GM18861 (cell line): Measurements from ENCODE around the gene TEX29.

Experiments
- ATAC-seq: cut with Tn5 transposase; IDR thresholded peaks from one replicate; pipeline ENCODE4 v1.9.1; 2021; ENCODE audit not compliant: unreplicated experiment

Gene TEX29

DNA sequence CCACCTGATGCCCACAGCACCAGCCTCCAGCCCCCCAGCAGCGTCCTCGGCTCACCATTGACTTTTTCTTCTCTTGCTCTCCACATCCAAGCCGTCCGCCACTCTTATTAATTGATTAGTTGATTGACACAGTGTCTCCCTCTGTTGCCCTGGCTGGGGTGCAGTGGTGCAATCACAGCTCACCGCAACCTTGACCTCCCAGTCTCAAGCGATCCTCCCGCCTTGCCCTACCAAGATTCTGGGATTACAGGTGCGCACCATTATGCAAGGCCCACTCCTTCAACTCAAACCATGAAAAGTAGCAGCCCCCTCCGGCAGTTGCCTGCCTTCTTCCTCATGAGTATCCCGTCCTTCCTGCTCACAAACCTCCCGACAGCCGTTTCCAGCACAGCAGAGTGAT, 921 bp upstream of the TEX29 start:
- no peak for ATAC-seq

DNA sequence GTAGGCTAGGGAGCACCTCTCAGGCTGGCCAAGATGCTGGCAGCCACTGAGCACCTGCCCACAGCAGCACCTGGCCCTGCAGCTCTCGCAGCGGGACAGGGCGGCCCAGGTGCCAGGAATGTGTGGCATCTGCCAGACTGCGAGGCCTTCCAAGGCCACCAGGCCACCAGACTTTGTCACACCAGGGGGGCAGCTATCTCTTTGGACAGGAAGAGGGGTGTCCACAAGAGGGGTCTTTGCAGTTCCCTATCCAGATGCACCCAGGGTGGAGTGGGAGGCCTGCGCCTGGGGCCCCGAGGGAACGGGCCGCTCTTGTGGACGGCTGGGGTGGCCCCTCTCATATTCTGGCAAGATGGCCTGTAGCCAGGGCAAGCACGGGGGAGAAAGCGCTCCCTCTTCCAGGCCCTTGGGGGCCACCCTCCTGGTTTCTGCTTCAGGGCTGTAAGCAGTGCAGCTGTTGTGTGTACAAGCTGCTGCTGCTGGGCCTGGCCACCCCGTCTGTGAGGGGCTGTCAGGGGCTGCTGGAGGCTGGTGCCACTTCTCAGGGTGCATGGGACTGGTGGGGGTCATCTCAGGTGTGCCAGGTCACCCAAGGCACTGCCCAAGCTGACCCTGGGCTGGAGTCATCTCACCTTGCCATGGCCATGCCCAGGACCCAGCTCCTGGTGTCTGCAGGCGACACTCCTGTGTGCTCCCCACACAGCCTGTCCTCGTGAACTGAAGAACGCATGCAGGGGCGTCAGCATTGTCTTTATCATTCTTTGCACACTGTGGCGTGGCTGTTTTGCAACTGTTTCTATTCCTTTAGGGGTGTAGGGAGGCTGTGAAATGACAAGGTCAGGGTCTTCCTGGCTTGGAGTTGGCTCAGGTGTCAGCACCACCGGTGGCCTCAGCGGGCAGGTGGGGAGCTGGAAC, 1.8 kb downstream of the TEX29 start:
- no peak for ATAC-seq

DNA sequence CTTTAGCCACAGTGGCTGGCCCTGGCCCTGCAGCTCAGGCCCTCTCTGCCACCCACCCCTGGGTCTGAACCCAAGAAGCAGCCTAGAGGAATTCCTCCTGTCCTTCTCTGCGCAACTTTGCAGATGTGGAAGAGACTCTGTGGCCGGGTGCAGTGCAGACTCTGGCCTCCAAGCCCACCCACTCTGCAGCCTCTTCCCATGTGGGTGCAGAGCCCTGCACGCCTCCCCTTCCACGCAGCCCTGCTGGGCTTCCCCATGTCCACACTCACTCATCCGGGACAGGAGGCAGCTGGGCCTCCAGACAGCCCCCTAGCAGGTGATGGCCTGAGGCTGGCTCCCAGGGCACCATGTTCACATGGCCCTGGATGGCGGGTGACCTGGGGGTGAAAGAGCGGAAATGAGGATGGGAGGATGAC, 2.5 kb downstream of the TEX29 start:
- ATAC-seq: no peak

DNA sequence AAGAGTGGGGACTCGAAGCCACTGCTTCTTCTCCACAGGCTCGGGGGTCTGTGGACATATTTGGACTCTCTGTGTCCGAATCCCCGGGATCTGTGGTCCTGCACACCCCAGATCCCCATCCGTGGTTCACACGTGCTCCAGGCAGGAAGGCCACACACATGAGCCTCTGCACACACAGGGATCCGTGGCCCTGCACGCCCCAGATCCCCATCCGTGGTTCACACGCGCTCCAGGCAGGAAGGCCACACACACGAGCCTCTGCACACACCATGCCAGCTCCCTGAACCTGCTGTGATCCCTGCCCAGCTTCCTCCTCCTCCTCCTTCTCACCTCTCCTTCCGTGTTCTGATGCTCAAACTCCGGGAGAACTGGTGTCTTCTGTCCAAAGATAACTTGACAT, 3.1 kb downstream of the TEX29 start:
- no peak for ATAC-seq

DNA sequence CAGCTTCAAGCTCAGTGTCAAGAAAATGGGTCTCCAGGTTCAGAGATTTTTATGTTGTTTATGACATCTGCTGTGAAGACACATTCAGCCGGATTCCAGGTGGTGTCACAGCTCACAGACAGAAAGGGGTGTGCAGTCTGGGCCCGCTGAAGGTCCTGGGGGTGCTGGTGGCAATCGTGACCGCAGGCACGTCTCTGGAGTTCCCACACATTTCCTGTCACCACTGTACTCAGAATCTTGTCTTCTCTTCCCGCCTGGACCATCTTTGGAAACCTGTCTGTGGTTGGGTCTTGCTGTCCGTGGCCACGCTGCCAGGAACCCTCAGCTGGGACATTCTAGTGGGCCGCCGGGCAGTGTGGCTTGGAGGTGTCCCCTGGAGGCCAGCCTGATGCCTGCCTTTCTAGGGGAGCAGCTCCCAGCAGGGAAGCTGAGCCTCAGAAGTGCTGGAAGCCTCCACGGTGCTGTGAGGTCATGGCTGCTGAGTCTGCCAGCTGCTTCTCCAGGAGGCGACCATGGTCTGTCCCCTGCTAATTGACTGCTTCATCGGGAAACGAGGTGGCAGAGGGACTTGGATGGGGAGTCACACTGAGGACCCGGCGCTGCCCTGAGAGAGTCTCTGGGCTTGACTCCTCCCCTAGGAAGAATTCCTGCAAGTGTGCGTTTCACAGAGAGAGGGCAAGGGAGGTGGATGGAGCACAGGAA, 3.7 kb downstream of the TEX29 start:
- no peak for ATAC-seq

DNA sequence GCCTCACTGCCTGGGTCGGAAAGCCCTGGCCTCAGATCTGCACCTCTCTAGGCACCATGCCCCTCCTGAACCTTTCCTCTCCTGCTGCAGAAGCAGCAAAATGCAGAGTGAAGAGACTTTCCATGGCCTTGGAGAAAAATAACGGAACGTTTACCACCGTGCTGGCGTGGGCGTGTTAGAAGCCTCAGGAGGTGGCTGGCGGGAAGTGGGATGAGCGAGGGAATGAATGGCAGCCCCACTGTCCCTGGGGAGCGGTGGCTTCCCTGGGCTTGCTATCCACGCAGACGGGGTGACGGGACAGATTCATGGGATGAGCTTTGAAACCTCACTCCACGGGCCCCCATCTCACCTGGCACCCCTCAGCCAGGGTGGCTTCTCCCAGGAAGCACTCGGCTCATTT, 4.3 kb downstream of the TEX29 start:
- ATAC-seq: no peak

DNA sequence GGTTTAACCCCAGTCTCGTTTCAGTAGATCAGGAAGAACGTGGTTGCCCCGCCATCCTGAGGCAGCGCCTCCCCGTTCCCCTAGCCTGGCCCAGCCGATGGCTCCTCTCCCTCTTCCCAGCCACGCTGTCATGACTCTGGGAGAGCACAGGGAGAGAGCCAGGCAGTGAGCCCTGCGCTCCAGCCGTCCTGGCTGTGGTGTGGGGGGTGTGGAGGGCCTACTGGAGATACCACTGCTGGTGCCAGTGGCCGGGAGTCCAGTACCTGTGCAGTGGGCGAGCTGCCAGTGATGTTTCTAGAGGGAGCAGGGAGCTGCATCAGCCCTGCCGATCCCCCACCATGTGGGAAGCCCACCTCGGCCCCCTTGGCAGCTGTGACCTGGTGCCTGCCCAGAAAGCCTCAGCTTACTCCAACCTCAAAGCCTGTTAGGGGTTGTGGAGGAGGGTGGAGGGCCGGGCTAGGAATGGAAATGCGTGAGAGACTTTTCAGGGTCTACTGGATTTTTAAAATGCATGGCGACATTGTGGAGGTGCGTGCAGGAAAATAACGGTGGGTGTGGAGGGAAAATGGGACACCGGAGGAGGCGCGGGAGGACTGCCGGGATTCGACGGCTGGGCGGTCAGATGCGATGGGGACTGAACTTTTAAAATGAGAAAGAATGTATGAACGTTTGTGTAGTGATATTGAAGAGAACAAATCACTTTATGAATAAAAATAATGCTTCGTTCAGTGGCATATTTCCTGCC, 4.9 kb downstream of the TEX29 start:
- ATAC-seq: no peak

DNA sequence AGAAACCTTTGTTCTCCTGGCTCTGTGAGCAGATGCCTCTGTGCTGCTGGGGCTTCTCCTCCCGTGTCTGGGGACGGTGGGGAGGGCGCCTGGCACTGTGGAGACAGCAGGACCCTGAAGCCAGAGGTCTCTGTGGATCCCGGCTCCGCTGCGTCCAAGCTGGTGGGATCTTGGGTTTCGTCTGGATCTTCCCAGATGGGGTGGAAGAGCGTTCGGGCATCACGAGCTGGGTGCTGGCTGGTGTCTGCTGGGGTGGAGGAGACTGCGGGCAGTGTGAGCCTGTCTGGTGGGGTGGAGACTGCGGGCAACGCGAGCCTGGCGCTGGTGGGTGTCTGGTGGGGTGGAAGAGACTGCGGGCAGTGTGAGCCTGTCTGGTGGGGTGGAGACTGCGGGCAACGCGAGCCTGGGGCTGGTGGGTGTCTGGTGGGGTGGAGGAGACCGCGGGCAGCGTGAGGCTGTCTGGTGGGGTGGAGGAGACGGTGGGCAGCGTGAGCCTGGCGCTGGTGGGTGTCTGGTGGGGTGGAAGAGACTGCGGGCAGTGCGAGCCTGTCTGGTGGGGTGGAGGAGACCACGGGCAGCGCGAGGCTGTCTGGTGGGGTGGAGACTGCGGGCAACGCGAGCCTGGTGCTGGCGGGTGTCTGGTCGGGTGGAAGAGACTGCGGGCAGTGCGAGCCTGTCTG, 5.6 kb downstream of the TEX29 start:
- no peak for ATAC-seq

DNA sequence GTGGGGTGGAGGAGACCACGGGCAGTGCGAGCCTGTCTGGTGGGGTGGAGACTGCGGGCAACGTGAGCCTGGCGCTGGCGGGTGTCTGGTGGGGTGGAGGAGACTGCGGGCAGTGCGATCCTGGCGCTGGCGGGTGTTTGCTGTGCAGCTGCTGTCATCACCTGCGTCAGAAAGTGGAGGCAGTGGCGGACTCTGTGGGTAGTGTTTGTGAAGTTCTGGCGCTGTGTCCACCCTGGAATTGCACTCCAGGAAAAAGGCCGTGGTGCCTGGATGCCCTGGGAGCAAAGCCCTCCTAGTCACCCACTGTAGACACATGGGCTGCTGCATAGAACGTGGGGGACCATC, 6.2 kb downstream of the TEX29 start:
- no peak for ATAC-seq

DNA sequence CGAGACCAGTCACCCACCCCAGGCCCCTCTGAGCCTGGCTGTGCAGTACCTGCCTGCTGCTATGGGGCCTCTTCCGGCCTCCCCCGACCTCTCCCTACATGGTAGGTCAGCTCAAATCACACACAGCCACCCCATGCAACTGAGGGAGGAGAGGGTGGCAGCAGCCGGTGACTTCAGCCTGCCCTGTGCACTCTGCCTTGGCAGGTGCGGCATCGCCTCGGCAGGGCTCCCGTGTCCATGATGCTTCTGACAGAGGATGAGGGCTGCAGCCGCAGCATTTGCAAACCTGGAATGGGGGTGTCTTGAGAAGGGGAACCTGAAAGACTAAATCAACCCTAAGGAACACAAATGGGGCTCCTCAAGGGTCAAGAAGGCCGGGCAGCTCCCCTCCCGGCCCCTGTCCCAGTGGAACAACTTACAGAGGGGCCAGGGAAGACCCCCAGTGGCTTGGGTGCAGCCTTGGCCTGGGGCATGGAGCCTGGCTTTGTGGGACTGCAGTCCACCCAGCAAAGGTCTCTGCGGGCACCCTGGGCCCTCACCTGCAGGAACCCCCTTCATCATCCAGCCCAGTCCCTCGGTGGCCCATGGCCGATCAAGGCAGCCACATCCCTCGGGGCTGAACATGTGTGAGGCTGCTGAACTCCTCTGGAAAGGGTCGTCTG, 6.7 kb downstream of the TEX29 start:
- no peak for ATAC-seq

DNA sequence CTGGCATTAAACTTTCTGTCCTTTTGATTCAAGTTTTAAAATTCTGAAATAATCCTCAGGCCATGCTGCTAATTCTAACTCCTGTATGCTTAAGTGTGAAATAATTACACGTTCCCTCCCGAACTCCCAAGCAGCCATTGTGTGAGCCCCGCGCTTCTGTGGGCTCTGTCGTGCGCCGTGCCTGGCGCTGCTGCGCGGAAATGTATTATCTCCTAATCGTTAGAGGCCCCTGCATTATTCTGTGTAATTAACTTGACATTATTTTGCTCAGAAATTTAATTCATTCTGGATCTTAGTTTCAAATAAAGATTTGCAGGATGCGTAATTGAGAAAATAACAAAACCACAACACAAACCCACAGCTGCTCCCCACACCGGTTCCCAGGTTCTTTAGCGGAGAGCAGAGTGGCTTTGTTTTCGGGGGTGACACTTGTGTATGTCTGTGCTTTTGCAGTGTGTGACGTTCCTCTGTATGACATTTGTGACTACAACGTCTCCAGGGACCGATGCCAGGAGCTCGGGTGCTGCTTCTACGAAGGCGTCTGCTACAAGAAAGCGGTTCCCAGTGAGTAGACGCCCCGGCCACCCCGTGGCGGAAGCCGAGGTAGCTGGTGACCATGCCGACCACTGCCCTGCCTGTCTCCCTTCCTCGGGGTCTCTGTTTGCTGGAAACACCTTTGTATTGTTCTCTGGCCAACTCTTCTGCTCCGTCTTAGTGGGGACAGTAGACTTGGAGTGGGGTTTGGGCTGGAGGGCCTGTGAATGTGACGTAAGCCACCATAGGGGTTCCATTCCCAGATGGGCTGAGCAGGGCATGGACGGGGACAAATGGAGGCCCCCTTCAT, 7.5 kb downstream of the TEX29 start:
- no peak for ATAC-seq

DNA sequence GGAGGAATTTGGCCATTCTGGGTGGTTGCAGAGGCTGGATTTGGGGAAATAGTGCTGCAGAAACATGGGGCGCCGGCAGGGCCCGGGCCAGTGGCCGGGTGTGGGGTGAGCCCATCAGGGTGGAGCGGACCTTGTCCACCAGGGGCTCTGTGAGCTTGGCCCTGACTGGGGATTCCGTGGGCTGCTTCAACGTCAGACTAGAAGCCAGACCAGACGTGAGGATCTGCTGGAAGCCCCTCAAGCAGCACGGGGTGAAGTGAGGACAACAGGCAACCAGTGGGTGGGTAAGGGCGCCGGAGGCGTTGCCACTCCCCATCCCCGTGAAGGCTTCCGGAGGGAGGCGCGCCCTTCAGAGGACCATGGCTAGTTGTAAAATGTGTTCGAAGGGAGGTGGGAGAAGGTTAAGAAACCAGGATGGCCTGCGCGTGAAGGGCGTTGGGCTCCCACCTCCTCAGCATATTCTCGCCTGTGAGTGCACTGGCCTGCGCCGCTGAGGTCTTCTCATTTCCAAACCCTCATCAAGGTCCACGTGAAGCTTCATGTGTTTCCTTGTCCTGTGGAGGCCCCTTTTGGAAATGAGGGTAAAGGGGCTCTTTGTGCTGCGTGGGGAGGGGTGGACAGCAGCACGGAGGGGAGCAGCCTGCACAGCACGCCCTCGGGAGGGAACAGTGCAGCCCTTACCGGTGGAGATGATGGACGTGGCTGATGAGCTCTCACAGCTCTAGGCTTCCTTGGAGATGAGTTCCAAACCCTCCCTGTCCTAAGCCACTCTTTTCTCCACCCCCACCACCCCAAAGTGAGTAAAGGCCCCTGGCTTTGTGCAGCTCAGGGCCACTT, 8.3 kb downstream of the TEX29 start:
- no peak for ATAC-seq

DNA sequence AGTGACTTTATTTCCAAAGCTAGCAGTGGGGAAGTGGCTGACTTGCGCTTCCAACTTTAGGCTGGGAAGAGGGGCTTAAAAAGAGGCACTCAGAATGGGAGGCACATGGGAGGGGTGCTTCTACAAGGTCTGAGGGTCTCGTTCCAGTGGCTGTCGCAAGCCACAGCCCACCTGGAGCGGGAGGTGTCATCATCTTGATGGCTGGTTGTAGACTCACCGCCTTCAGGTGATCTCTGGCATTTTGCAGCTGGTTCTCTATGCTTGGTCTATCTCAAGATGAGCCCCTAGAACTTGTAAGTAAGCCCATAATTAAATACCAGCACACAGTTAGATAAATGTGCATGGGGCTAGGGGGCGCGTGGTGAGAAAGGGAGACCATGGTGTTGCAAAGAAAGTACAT, 9.2 kb downstream of the TEX29 start:
- no peak for ATAC-seq

DNA sequence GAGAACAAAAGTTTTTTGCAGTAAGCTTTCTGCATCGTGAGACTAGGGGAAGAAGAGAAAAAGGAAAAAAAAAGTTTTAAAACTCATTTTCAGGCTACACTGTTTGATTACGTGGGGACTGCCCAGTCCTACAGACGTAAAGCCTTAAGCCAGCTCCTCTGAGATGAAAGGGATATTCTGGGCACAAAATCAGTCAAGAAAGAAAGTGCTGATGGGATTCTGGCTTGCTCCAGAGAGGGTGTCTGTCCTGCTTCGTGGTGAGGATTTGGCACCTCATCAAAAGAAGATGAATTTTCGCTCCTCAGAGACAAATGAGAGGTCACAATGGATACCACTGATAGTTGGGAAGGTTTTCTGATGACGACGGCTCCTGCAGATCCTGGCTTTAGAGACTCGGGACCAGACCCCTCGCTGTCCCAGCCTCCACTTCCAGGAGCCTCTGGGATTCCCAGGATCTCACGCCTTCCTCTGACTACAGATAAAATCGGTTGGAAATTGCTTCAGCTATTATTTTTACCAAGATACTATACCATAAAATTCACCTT, 9.7 kb downstream of the TEX29 start:
- no peak for ATAC-seq

DNA sequence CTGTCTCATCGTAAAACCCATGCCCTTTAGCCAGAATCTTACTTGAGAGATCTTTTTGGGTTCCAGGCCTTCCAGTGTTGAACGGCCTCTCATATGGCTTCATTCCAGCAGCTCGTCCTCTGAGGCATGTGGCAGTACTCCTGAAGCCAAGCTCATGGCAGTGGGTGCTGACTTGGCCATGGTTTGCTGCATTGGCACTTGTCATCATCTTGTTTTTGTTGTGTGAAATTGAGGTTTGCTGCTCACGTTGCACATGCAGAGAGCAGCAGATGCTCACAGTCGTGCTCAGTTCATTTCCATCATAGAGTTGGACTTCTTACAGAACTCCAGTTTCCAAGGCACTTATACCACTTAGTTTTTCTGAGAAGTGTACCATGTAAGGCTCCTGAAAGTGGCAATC, 14.9 kb downstream of the TEX29 start:
- no peak for ATAC-seq

DNA sequence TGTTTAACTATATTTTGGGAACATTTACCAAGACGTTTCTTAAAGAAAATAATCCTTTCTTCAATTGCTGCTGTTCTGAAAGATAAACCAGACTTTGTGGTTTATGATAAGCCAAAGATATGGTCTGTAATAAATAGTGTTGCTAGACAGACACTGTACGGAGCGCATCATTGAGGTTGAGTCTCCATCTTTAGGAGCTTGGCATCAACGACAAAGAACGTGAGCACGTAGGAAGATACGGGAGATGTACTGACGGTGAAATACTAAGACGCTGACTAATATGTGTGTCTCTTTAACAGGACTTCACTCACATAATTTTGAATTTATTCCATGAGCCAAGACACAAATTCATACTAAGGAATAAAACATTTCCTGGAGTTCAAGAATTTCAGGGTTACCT, 16.2 kb downstream of the TEX29 start:
- ATAC-seq: no peak

DNA sequence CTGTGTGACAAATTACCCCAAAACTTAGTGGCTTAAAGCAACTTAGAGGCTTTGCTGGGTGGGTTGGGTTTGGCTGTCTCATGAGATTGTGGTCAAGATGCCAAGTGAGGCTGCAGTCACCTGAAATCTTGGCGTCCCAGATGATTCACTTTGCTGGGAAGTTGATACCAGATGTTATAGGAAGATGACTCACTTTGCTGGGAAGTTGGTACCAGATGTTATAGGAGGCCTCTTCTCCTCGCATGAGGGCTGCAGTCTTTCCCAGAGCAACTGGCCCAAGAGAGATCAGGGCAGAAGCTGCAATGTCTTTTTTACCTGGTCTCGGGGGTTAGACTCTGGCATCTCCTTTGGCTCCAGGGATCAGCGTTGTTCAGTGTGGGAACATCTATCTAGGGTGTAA, 16.8 kb downstream of the TEX29 start:
- ATAC-seq: no peak

DNA sequence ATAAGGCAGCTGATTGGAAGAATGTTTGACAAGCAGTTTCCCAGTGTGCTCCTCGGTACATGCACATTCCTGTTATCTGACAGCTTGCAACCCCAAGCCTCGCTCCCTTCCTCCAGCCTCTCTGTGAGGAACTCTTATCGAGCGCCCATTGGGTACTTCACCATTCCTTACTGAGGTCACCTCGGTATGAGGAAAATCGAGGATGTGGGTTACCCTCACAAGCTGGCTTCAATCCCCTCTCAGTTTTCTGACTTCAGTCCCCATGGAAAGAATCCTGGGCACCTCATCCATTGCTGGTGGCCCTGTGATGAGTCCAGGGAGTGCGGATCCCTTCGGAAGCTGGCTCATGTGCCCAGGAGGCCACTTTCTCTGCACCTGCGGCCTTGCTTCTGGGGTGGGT, 17.3 kb downstream of the TEX29 start:
- ATAC-seq: no peak

DNA sequence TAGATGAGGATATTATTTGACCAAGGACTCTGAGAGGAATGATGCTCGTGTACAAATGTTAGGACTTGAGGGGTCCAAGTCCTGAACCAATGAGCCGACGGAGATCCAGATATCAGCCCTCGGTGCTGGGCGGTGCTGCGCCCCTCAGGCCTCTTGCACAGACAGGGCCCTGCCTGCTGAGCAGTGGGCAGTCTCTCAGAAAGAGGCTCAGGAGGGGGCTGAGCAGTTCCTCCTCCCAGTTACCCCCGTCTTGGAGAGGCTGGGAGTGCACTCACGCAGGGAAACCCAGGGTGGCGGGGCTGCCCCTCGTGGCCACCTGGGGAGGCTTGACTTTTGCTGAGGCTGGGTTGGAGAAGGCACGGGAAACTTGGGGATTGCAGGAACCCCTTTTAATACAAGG, 18.4 kb downstream of the TEX29 start:
- no peak for ATAC-seq
